Mesendoderm (in vitro differentiated cells): ENCODE measurements around the gene HLA-DOA.

Experiments used
- DNase-seq: peaks from one replicate; pipeline ENCODE4 v3.0.0; 2013
- H2AK5ac ChIP-seq: 2 replicates; pipeline ENCODE4 v1.6.1; 2013; ENCODE audit warnings: low read length, inconsistent platforms
- H2BK120ac ChIP-seq: 2 replicates; pipeline ENCODE4 v1.6.1; 2013; ENCODE audit warnings: low read depth, mild to moderate bottlenecking, low read length, moderate library complexity, mixed read lengths
- H2BK15ac ChIP-seq: replicated peaks from 2 replicates; pipeline ENCODE4 v1.6.1; 2013; ENCODE audit warnings: low read depth, mild to moderate bottlenecking, moderate library complexity
- H2BK5ac ChIP-seq: 2 replicates; pipeline ENCODE4 v1.6.1; 2013; ENCODE audit warnings: low read length, inconsistent platforms
- H3K18ac ChIP-seq: 2 replicates; pipeline ENCODE4 v1.6.1; 2013; ENCODE audit warnings: mild to moderate bottlenecking, low read length, mixed read lengths
- H3K23ac ChIP-seq: one replicate; pipeline ENCODE4 v1.6.1; 2013; ENCODE audit warnings: low read length
- H3K27ac ChIP-seq: 2 replicates; pipeline ENCODE4 v1.5.1; 2013; ENCODE audit warnings: low read depth, mild to moderate bottlenecking, inconsistent platforms, low read length, moderate library complexity
- H3K27me3 ChIP-seq: 2 replicates; pipeline ENCODE4 v1.6.1; 2013; ENCODE audit warnings: low read length, control low read depth, mild to moderate bottlenecking, inconsistent platforms; ENCODE audit not compliant: insufficient read depth, poor library complexity
- H3K36me3 ChIP-seq: 2 replicates; pipeline ENCODE4 v1.6.1; 2013; ENCODE audit warnings: low read length, inconsistent platforms; ENCODE audit not compliant: control insufficient read depth, insufficient read depth
- H3K4ac ChIP-seq: one replicate; pipeline ENCODE4 v1.6.1; 2013; ENCODE audit warnings: low read depth, mild to moderate bottlenecking, low read length, moderate library complexity
- H3K4me1 ChIP-seq: 2 replicates; pipeline ENCODE4 v1.6.1; 2013; ENCODE audit warnings: low read depth, low read length, inconsistent platforms; ENCODE audit not compliant: control insufficient read depth
- H3K4me2 ChIP-seq: 2 replicates; pipeline ENCODE4 v1.6.1; 2013; ENCODE audit warnings: low read length
- H3K4me3 ChIP-seq: 2 replicates; pipeline ENCODE4 v1.5.1; 2013; ENCODE audit warnings: mild to moderate bottlenecking, low read length
- H3K56ac ChIP-seq: one replicate; pipeline ENCODE4 v1.6.1; 2013; ENCODE audit warnings: low read length
- H3K79me1 ChIP-seq: 2 replicates; pipeline ENCODE4 v1.6.1; 2013; ENCODE audit warnings: low read length, inconsistent platforms
- H3K79me2 ChIP-seq: 2 replicates; pipeline ENCODE4 v1.6.1; 2013; ENCODE audit warnings: mild to moderate bottlenecking, low read length; ENCODE audit not compliant: control insufficient read depth, insufficient read depth
- H3K9ac ChIP-seq: 2 replicates; pipeline ENCODE4 v1.6.1; 2013; ENCODE audit warnings: low read length, inconsistent platforms
- H4K5ac ChIP-seq: one replicate; pipeline ENCODE4 v1.6.1; 2013; ENCODE audit warnings: low read length
- H4K8ac ChIP-seq: one replicate; pipeline ENCODE4 v1.6.1; 2013; ENCODE audit warnings: low read depth, mild to moderate bottlenecking, control low read depth, low read length, moderate library complexity
- WGBS: extraction: QIAGEN DNeasy Blood & Tissue Kit; methylation state at CpG from one replicate; pipeline ENCODE4 v1.1.7; 2013; ENCODE audit warnings: low lambda C conversion rate, missing lambda C conversion rate; ENCODE audit not compliant: insufficient coverage; ENCODE audit errors: extremely low coverage; 5-methylcytosine and 5-hydroxymethylcytosine counted together

The HLA-DOA gene

DNA sequence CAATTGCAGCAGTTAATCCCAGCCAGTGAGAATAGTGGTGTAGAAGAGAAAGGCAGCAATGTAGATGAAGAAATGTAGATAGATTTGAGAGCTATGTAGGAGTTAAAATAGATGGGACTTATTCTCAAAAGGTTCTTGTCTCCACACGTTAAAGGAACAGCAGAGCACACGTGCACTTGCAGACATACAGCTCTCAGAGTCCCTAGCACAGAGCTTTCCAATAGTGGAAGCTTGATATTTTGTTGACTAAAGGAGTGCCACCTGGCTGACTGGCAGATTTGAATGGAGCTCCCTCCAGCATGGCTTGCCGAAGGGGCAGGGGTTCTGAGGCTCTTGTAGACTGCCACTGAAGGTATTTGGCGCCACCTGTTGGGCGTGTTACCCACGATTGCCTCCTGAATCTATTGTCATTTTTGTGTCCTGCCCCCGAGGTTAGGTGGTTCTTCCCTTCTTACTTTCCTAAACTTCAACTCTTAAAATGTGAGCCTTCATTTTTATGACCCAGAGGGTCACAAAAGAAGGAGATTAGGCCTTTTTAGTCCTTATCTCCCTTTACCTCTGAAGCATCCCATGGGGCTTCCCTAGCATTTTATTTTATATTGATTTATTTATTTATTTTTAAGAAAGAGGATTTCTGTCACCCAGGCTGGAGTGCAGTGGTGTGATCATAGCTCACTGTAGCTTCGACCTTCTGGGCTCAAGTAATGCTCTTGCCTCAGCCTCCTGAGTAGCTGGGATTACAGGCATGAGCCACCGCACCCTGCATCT is 24.6 kb downstream of the HLA-DOA start:
- H4K5ac ChIP-seq = no peak overlapping the region
- no peaks in the 10 kb centered on the region for H3K27me3 ChIP-seq
- no peak overlapping the region for H3K23ac ChIP-seq
- no peak overlapping the region for H3K56ac ChIP-seq
- peaks cover 11% of the 10 kb centered on the region for H3K36me3 ChIP-seq
- peaks cover 2% of the 10 kb centered on the region for H3K79me2 ChIP-seq
- no peak overlapping the region for H2AK5ac ChIP-seq
- H4K8ac ChIP-seq = no peak overlapping the region
- H2BK120ac ChIP-seq = no peak overlapping the region
- no peak overlapping the region for H2BK15ac ChIP-seq
- H3K9ac ChIP-seq = no peak overlapping the region
- peak; percentile 91 for DNase-seq
- H3K4me1 ChIP-seq = no peaks in the 10 kb centered on the region
- peaks cover 6% of the 10 kb centered on the region for H3K79me1 ChIP-seq
- no peak overlapping the region for H3K4me2 ChIP-seq
- H3K4ac ChIP-seq = no peak overlapping the region
- H3K27ac ChIP-seq = no peak overlapping the region
- WGBS = no CpG with 5 or more reads among the region's 9 CpGs
- H3K4me3 ChIP-seq = no peak overlapping the region
- no peak overlapping the region for H2BK5ac ChIP-seq
- H3K18ac ChIP-seq = no peak overlapping the region

DNA sequence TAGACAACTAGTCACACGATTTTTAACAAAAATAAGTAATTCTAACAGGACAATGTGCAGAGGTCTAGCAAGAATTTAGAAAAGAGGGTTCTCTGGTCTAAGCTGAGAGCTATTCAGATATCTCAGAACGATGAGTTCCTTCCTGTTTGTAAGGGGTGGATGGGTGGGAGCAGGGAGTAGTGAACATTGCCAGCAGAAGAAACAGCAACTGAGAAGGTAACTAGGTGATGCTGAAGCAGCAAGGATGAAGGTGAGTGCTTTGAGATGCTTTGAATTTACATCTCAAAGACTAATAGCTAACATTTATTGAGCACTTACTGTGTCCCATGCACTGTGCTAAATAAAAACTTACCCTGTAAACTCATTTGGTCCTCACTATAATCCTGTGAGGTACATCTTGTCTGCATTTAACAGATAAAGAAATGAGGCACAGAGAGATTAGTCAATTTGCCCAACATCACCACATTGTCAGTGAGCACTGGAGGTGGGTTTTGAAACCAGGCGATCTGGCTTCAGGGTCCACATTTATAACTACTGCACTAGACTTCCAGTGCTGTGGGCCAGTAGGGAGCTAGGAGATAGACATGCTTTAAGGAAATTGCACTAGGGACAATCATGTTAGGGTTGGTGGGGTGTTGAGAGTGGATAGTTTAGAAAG is 25.3 kb downstream of the HLA-DOA start:
- Histone ChIP-seq H3K36me3 (peaks cover 14% of the 10 kb centered on the region), H2BK5ac (no peak overlapping the region), H3K4me3 (no peak overlapping the region), H3K27me3 (no peaks in the 10 kb centered on the region), H4K5ac (no peak overlapping the region), H3K27ac (no peak overlapping the region), H2BK120ac (no peak overlapping the region), H4K8ac (no peak overlapping the region), H3K79me2 (peaks cover 5% of the 10 kb centered on the region), H3K4ac (no peak overlapping the region), H3K4me1 (no peaks in the 10 kb centered on the region), H3K9ac (no peak overlapping the region), H2BK15ac (no peak overlapping the region), H3K18ac (no peak overlapping the region), H3K56ac (no peak overlapping the region), H2AK5ac (no peak overlapping the region), H3K79me1 (peaks cover 9% of the 10 kb centered on the region), H3K4me2 (no peak overlapping the region), H3K23ac (no peak overlapping the region)
- DNase-seq = no peak
- whole genome bisulfite sequencing = no CpG with 5 or more reads among the region's 3 CpGs

DNA sequence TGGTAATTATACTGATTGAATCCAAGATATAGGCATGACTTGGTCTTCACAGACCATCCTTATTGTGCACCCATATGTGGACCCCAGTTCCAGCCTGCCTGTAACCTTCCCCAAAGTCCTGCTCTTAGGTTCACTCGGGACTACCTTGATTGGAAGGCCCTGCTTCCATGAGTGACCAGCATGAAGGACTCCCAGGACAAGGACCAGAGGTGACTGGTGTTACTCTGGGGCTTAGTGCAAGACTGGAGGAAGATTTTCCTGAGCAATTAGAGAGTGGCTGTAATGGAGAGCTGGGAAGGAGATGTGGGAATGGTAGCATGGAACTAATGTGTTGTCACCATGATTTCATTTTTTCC is 25.9 kb downstream of the HLA-DOA start:
- no peak overlapping the region for H4K5ac ChIP-seq
- H3K27ac ChIP-seq = no peak overlapping the region

DNA sequence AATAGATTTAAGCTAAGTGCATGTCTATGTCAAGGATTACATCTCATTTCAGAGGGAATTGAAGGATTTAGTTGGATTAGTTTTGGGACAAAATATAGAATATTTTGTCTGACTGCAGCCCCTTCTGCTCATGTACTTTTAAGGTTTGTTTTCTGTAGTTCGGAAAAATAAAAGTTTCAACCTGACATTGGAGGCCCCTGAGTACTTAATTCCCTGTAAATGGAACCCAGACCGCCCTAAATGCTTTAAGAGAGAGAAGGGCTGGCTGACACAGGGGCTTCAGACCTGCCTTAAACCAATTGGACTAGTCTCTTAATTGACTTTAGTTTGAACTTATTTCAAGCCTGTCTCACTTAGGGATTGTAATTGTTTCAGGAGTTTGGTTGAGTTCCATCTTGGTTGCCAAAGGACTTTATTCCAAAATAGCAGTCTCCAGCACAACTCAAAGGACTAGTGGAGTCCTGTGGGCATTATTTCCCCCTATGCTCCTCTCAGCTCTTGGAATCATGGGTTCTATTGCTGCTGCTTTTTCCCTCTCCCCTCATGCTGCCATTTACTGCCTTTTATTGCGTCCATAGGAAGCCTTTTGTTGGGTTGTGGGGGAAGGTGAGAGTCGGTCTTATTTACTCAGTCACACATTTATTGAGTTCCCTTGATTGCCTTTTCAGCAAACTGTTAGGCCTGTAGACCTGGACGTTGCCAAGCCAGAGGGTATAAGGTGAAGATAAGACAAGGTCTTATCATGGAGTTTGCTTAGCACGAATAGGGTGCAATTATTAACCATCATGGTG is 26.5 kb downstream of the HLA-DOA start:
- Histone ChIP-seq H2BK120ac (no peak overlapping the region), H3K4ac (no peak overlapping the region), H2AK5ac (no peak overlapping the region), H3K9ac (no peak overlapping the region), H2BK15ac (no peak overlapping the region), H3K56ac (no peak overlapping the region), H3K4me2 (no peak overlapping the region), H3K18ac (no peak overlapping the region), H3K4me1 (no peaks in the 10 kb centered on the region), H3K4me3 (no peak overlapping the region), H3K27me3 (no peaks in the 10 kb centered on the region), H4K8ac (no peak overlapping the region), H4K5ac (no peak overlapping the region), H3K23ac (no peak overlapping the region), H3K79me2 (peaks cover 13% of the 10 kb centered on the region), H2BK5ac (no peak overlapping the region), H3K27ac (no peak overlapping the region), H3K36me3 (peaks cover 23% of the 10 kb centered on the region), H3K79me1 (peaks cover 9% of the 10 kb centered on the region)
- peak; percentile 37 for DNase-seq
- whole genome bisulfite sequencing = no CpG with 5 or more reads among the region's 6 CpGs

More for the DNA sequence above, 25.9 kb downstream of the HLA-DOA start:
- H3K18ac ChIP-seq = no peak overlapping the region
- no CpG with 5 or more reads among the region's 1 CpG for WGBS
- no peak overlapping the region for H2AK5ac ChIP-seq
- no peak overlapping the region for H2BK120ac ChIP-seq
- H3K36me3 ChIP-seq = peaks cover 18% of the 10 kb centered on the region
- peaks cover 9% of the 10 kb centered on the region for H3K79me1 ChIP-seq
- H3K4me1 ChIP-seq = no peaks in the 10 kb centered on the region
- peaks cover 8% of the 10 kb centered on the region for H3K79me2 ChIP-seq
- H3K23ac ChIP-seq = no peak overlapping the region
- no peak overlapping the region for H2BK5ac ChIP-seq
- no peak overlapping the region for H3K4ac ChIP-seq
- H3K4me3 ChIP-seq = no peak overlapping the region
- H3K4me2 ChIP-seq = no peak overlapping the region
- H3K56ac ChIP-seq = no peak overlapping the region
- no peak overlapping the region for H4K8ac ChIP-seq
- no peak overlapping the region for H3K9ac ChIP-seq
- DNase-seq = no peak
- H3K27me3 ChIP-seq = no peaks in the 10 kb centered on the region
- H2BK15ac ChIP-seq = no peak overlapping the region

DNA sequence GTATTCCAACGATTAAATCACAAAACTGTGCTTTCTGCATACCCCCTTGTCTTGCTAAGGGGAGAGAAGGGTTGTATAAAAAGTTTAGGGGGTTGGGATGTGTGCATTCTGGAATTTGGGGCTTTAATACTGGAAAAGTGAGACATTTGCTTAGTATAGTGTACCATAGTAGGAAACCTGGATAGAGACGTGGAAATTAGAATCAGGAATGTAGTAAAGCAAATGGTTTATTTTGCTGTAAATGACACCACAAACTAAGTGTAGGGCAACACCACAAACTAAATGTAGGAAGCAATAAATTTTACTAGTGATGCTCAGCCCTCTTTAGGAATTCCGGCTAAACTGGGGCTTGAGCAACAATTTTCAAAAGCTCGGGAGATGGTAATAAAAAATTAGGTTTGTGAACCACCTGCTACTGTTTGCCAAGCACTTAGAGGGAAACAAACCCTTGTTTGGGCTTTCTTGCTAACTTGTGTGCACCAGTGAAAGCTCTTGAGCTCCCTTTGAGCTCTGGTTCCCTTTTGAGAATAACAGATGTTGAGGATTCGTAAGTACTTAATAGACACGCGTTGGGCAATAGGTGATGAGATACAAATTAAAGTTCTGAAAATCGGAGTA is 27.2 kb downstream of the HLA-DOA start:
- Histone ChIP-seq H2AK5ac (no peak overlapping the region), H3K36me3 (peaks cover 29% of the 10 kb centered on the region), H3K27ac (no peak overlapping the region), H3K27me3 (no peaks in the 10 kb centered on the region), H3K18ac (no peak overlapping the region), H3K4me3 (no peak overlapping the region), H2BK120ac (no peak overlapping the region), H3K79me1 (peaks cover 14% of the 10 kb centered on the region), H3K79me2 (peaks cover 20% of the 10 kb centered on the region), H3K56ac (no peak overlapping the region), H3K9ac (no peak overlapping the region), H4K5ac (no peak overlapping the region), H3K4ac (no peak overlapping the region), H4K8ac (no peak overlapping the region), H3K4me1 (no peaks in the 10 kb centered on the region), H3K4me2 (no peak overlapping the region), H3K23ac (no peak overlapping the region), H2BK5ac (no peak overlapping the region), H2BK15ac (no peak overlapping the region)
- DNase-seq = no peak
- no CpG with 5 or more reads among the region's 8 CpGs for WGBS
